HG03097 (cell line): ENCODE data around the gene RBM18.
A peak's percentile ranks its signal among the peaks of the same experiment; 100 is the strongest.

Experiments used
- ATAC-seq: cut with Tn5 transposase; IDR thresholded peaks from one replicate; pipeline ENCODE4 v1.9.1; 2021; ENCODE audit not compliant: unreplicated experiment, low FRiP score

The RBM18 gene, protein sequence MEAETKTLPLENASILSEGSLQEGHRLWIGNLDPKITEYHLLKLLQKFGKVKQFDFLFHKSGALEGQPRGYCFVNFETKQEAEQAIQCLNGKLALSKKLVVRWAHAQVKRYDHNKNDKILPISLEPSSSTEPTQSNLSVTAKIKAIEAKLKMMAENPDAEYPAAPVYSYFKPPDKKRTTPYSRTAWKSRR

DNA sequence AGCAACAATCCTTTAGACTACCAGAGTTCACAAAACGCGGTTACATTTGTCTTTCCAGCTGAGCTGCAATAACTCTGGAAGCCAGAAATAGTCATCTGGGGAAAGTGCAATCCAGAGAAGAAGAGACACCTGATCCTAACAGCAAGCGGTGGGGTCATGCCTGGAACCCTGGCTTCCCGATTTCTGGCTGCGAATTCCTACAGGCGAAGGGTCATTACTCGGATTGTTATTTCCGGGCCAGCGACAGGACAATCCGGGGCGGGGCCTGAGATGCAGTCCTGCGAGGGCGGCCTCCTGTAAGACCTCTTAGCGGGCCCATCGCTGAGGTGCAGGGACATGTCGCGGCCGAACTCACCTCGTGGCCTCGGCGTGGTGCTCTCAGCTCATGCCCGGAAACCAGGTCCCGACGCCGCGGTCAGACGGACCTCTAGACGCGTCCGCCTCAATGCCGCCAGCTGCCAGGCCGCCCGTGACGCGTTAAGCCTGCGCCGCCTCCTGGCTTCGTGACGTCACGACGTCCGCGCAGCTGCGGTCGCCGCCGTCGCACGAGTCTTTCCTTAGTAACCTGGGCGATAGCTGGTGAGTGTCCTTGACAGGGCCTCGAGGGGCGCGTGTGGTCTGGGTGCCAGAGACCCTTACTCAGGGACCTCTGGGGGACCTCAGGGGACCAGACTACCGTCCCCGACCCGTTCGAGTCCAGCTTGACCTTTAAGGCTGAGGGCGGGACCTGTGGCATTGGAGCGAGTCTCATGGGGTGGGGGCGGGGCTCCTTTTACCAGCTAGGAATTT lies at the start of gene RBM18, which contains the start of gene MRRF:
RBM18 (minus strand) TSS at position 481 of the 789 bp plus-strand sequence. CDS start 3,348 bp downstream, outside the sequence.
MRRF (plus strand) TSS at position 523 of the 789 bp plus-strand sequence. CDS start 6,010 bp downstream, outside the sequence.
- peak; percentile 79 for ATAC-seq

DNA sequence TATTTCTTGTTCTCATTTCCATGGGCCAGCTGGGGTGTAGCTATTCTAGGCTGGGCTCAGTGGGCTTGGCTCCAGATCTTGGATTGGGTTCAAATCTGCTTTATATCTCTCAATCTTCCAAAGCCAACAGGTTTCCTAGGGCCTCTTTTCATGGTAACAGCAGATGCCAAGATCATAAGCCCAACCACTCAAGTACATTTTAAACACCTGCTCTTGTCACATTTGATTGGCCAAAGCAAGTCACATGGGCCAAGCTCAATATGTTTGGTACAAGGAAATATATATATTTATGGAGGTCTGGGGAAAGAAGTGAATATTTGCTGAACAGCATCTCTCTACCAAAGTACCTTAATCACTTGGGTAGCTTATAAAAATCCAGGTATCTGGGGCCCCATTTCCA lies 49.5 kb upstream of the RBM18 start:
- ATAC-seq, result no peak

DNA sequence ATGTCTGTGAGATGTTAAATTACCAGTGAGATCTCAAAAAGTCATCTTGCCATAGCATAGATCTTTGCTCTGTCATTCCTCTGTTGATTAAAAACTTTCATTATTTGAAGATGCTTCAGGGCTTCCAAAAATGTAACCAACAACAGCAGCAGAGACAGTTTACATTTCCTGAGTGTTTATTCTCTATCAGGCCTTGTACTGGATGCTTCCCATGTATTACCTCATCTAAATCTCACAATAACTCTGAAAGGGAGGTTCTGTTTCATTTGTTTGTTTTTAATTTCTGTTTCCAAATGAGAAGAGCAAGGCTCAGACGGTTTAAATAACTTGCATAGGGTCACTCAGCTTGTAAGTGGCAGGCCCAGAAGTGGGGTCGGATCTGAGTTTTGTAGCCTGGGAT lies 45.2 kb upstream of the RBM18 start:
- no peak for ATAC-seq

DNA sequence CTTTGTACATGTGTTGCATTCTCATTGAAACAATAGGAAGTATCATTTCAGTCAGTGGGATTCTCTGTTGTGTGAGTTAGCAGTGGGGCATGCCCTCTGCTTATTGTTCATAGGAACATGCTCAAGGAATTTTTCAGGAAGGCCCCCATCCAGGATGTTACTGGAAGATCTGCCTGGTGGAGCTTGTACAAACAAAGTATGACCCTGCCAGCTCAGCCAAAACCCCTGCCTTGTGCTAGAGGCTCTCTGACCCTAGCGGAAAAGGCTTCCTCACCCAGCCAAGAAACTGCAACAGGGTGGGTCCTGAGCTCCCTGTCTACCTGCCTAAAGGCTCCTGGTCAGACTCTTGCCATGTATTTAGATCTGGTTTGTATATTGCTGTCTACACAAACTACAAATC lies 43.3 kb upstream of the RBM18 start:
- ATAC-seq, result no peak

DNA sequence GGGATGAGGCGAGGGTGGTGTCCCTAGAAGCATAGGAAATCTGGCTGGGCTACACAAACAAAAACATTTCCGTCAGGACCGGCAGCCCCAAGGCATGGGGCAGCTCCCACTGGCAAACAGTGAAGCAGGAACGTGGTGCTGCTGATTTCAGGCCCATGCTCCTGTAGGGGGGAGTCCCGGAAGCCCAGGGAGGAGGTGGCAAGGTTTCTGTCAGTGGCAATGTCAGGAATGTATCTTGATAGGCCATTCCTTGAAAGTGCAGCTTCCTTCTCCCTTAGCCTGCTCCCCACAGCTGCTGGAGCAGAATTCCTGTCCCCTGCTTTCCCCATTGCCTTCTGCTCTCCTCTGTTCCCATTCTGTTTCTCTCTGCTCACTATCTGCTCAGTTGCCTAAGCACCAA lies 42.4 kb upstream of the RBM18 start:
- no peak for ATAC-seq

DNA sequence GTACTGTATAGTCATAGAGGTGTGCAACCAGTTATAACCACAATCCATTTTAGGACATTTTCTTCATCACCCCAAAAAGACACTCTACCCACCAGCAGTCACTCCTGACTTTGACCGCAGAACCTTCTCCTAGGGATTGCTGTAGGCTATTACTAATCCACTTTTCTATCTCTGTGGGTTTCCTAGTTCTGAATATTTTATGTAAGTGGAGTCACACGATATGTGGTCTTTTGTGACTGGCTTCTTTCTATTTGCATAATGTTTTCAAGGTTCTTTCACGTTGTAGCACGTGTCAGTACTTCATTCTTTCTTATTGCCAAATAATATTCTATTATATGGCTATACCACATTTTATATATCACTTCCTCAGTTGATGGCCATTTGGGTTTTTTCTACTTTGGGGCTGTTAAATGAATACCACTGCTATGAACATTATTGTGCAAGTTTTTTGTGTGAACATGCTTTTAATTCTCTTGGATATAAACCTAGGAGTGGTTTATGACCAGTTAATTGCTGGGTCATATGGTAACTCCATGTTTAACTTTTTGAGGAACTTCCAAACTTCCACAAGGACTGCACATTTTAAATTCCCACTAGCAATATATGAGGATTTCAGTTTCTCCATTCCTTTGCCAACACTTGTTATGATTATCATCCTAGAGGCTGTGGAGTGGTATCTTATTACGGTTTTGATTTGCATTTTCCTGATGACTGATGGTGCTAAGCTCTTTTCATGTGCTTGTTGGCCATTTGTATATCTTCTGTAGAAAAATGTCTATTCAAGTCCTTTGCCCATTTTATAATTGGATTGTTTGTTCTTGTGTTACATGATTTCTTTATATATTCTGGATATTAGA lies 37.8 kb upstream of the RBM18 start:
- no peak for ATAC-seq

DNA sequence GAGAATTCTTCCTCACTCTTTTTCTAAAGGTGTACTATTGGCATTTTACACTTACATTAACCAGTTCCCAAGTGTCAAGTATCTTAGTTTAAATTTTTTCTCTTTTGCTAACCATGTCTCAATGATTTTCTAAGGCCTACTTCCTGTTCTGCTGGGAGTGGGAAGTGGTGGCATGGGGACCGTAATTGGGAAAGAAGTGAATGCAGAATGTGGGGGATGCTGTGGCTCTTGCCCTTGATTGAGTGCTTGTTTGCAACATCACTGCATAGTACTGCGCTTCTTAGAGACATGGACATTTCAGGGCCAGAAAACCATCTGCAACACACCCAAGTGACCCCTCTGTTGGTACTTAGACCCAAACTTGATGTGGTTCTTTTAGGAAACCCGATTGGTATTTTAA lies 32.9 kb upstream of the RBM18 start:
- ATAC-seq, result no peak

DNA sequence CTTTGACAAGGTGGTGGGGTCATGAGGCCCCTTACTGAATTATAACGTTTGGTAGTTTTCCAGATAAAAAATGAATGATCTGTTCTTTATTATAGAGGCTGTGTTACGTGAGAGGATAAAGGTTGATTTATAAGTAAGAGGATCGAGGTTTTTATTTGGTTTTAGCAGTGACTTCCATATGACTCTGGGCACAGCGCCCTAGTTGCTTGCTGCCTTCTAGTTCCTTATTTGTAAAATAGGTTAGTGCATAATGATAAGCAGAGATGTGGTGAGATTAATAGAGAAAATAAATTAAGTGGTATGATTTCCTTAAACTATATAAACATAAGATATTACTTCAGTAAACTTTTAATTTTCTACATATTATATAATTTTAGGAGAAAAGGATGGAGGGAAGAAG lies 29.9 kb upstream of the RBM18 start:
- ATAC-seq, result no peak

DNA sequence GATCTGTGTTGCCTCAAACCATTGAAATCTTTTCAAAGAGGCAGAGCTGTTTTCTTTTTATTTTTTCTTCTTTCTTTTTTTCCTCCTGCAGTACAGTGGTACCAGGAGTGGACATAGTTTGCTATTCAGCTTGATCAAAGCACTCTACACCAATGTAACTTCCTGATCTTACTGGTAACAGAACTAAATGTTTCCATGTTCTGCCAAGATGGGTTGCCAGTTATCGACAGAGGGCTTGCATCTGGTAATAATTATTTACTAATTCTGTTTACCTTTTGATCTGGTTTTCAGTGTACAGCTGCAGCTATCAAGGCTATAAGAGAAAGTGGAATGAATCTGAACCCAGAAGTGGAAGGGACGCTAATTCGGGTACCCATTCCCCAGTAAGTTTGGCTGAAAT lies 26.8 kb upstream of the RBM18 start:
- ATAC-seq, result no peak

DNA sequence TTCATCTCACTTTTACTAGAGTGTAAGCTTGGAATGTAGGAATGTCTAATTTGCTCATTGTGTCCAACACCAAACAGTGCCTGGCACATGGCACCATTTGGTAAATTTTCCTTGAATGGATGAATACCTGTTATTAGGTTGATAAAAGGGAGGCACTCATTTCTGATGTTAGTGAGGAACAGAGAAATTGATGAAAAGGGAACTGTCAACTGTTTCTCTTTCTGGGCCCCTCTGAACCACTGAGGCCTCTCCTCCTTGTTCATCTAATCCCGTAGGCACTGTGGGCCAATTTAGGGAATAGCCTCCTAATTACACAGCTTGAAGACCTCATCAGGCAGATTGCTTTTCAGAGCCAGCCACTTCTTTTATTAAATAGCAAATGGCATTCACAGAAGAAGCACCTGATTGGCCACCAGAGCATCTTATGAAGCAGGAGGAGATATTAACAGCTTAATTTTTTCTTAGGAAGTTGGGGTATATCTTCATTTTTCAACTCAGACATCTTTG lies 22.6 kb upstream of the RBM18 start:
- no peak for ATAC-seq

DNA sequence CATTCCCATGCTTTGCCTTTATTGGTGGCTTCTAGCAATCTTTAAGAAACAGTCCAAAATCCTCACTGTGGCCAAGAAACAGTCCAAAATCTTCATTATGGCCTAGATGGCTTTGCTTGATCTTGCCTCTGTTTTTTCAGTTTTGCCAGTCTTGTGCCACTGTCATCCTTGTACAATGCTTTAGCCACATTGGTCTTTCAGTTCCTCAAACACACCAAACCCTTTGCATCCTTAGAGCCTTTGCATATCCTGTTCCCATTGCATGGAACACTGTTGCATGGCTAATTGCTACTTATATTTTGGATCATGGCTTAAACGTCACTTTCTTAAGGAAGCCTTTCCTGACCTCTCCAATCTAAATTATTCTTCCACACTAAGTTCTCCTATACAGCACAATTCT lies 22.1 kb upstream of the RBM18 start:
- ATAC-seq, result no peak

DNA sequence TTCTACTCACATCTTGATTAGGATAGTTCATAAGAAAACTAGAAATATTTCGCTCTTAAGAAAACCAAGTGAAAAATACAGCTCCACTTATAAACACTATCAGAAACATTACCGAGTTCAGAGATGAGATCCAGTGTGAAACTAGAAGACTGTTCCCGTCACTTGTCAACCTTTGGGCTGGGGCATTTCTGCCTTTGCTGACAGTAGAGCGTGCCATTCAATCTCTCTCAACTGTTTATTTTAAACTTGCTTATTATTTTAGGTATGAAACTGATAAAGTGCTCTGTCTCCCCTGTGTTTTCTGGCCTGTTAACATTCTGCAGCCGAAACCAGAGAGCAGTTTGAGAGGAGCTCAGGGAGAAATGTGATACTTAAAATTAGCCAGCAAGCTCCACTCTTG lies 16.7 kb upstream of the RBM18 start:
- no peak for ATAC-seq

DNA sequence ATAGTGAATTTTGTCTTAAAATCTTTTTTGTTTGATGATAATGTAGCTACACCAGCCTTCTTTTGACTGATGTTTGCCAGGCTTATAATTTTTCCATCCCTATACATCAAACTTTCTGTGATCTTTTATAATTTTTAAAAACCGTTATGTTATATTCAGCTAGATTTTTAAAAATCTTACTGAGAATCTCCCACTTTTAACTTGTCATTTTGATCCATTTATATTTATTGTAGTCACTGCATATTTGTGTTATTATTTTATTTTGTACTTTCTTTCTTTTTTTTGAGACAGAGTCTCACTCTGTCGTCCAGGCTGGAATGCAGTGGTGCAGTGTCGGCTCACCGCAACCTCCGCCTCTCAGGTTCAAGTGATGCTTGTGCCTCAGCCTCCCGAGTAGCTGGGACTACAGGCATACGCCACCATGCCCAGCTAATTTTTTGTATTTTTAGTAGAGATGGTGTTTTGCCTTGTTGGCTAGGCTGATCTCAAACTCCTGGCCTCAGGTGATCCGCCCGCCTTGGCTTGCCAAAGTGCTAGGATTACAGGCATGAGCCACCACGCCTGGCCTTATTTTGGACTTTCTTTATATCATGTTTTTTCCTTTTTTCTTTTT lies 12.8 kb upstream of the RBM18 start:
- ATAC-seq, result no peak

DNA sequence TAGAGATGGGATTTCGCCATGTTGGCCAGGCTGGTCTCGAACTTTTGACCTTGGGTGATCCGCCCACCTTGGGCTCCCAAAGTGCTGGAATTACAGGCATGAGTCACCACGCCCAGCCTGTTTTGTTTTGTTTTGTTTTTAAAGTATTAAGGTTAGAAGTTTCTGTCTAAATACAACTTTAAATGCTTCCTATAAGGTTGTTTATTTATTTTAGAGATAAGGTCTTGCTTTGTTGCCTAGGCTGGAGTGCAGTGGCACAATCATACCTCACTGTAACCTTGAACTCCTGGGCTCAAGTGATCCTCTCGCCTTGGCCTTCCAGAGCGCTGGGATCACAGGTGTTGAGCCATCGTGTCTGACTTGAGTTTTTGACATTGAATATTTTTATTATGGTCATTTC lies 11.5 kb upstream of the RBM18 start:
- no peak for ATAC-seq

DNA sequence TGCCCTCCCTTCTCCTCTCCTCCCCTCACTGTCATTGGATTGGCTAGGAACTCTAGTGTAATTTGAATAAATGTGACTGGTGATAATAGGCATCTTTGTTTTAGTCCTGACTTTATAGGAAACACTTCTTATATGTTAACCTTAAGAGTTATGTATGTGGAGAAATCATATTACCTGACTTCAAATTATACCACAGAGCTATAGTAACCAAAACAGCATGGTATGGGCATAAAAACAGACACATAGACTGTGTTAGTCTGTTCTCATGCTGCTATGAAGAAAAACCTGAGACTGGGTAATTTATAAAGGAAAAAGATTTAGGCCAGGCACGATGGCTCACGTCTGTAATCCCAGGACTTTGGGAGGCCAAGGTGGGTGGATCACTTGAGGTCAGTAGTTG lies 9.4 kb upstream of the RBM18 start:
- no peak for ATAC-seq

DNA sequence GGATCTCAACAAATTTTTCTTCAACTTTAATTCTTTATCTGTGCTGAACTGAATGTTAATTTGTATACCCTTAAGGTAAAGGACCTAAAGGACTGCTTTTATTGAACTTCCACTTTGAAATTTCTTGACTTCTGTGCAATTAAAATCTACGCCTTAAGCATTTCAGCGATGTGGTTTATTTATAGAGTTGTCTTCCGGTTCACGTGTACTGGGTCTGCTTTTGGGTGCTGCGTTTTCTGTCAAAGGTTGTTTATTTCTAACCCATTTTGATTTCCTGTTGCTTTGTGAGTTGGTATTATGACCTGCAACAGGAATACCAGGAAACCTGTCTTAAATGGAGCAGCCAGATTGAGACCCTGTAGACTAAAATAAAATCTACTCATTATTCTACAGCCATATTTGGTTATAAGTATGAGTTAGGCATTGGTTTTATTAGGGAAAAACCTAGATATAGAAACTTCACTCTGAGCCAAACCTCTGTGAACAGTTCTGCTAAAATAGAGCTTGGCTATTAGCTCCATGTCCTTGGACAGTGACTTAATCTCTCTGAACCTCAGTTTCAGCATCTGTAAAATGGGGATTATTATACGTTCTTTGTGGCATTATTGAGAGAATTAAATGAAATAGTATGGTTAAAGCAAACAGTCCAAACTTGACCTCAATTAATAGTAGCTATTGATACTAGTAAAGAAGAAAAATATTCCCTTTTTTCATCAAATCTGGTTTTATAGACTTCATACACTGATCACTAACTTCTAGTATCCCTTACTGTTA lies 3.6 kb upstream of the RBM18 start:
- no peak for ATAC-seq

DNA sequence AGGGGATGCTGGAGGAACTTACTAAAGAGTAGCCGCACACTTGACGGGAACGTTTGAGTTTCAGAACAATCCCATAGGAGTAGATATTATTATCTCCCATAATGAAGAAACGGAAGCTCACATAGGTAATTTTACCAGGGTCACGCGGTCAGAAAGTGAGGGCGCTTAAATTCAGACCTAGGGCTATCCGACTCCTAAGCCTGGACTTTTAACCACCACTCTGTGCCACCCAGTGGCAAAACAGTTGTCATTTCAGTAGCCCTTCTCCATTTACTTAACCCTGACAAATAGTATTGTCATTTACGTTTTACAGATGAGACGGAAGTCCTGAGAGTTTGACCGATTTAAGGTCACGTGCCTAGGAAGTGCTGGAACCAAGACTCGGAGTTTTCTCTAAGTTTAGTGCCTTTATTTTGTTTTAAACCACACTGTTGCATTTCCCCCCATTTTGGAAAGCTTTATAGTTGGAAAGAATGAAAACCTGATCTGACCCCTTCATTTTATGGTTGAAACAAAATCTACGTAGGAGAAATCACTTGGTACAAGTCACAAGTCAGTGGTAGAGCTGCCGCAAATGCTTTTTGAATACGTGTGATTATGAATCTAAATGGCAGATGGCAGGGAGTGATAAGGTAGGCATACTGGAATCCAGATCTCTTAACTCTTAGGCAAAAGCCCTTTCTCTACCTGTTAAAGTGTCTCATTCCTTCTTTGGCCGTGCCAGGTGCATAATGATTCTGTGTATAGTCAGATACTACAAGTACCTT lies 692 bp upstream of the RBM18 start:
- peak; percentile 13 for ATAC-seq

DNA sequence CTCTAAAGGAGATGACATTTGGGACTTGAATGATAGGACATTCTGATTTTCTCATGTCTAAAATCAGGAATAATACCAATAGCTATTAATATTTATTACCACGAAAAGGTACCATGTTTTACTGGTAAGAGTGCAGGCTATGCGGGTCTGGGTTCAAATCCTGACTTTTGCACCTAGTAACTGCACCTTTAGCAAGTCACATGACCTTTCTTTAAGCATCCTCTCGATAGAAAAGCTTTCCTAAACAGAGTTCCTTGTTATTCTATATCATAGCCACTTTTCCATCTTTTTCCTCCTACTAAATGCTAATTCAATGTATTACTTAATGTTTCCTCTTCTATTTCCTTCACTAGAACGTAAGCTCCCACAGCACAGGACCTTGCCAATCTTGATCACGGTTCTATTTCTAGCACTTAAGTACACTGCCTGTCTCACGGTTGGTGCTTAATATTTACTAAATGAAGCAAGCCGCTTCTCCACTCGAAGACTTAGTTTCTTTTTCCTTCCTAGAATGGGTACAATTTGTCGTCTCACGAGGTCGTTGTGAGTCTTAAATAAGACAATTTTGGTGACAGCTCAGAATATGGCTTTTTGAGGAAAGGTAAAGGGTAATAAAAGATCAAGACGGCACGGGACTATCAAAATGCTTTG lies 816 bp downstream of the RBM18 start:
- ATAC-seq, result no peak

DNA sequence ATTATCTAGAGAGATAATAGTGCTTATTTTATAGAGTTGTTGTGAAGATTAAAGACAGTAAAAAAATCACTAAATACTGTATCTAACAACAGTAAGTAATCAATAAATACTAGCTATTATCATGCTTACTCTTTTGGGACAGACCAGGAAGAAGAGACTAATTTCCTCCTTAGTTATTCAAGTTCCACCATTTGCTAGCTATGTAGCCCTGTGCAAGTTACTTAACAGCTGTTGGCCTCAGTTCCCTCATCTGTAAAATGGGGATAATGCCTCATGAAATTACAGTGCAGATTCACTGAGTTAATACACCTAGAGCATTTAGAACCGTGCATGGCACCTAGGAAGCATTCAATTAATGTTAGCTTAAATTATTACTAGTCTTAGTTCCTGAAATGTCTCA lies 2.6 kb downstream of the RBM18 start:
- no peak for ATAC-seq
